K562 (cell line): ENCODE measurements around the gene SCAPER. TPM values are rescaled to one million over a fixed set of nuclear protein-coding genes. Genes with fewer than 3 reads are reported as not detected.

Experiments used
- ATAC-seq: fragments of 200-7000 bp; cut with Tn5 transposase; 3 replicates; pipeline ENCODE4 v1.9.1; 2020; ENCODE audit warnings: moderate library complexity
- BruUV-seq: library from RNA; stranded (reverse); fragments of 400-500 nt; replicated peaks from 2 replicates; lab custom pipeline; 2021; lab: Mats Ljungman, UMichigan
- CTCF ChIA-PET: fragments of 300-600 bp; formaldehyde crosslinking; extraction: SDS; loops from one replicate; lab custom pipeline; 2021; ENCODE audit warnings: low intra/inter-chr PET ratio; lab: Yijun Ruan, JAX
- POLR2A ChIA-PET: fragments of 300-600, 350-650 bp; sonication (Branson Sonifier 250); formaldehyde crosslinking; extraction: SDS; loops from one replicate; lab custom pipeline; 2021; ENCODE audit warnings: antibody characterized with exemption, inconsistent platforms; lab: Yijun Ruan, JAX
- DNase-seq, 4 experiments: peaks; one replicate each; pipeline versions ENCODE4 v3.0.0 to v3.0.0-alpha.2; 2011 to 2018; ENCODE audit warnings: low spot score in 3 of 4, mixed read lengths in 3 of 4; ENCODE audit errors: extremely low read depth in 1 of 4
- FAIRE-seq: peaks from 2 replicates; lab custom pipeline; 2011; peaks lifted over from hg19 to GRCh38; lab: Jason Lieb, UNC
- H2AFZ ChIP-seq: 2 replicates; pipeline ENCODE4 v1.6.0; 2011; ENCODE audit warnings: low read depth, low read length, control low read depth, inconsistent platforms
- H3K27ac ChIP-seq: fragments of 200-600 bp; 3 replicates; pipeline ENCODE4 v1.8.0; 2011; ENCODE audit warnings: low read depth, mild to moderate bottlenecking, control low read depth, inconsistent platforms, low read length, moderate library complexity, mixed read lengths; ENCODE audit errors: extremely low read depth
- H3K27me3 ChIP-seq, 2 experiments: fragments of 300-600 bp in 1 of 2; 2 replicates in 1 of 2; 3 replicates in 1 of 2; pipeline versions ENCODE4 v1.6.0 to v1.8.0; 2011; ENCODE audit warnings: inconsistent platforms in 2 of 2, low read length in 2 of 2, mild to moderate bottlenecking in 1 of 2, mixed read lengths in 1 of 2, moderate library complexity in 1 of 2; ENCODE audit not compliant: control insufficient read depth in 2 of 2, insufficient read depth in 2 of 2
- H3K36me3 ChIP-seq: fragments of 300-600 bp; 3 replicates; pipeline ENCODE4 v1.8.0; 2011; ENCODE audit warnings: mild to moderate bottlenecking, low read length, inconsistent platforms; ENCODE audit not compliant: control insufficient read depth, insufficient read depth
- H3K4me1 ChIP-seq, 2 experiments: fragments of 200-600 bp in 1 of 2; replicated peaks in 1 of 2; 2 replicates in 1 of 2; 3 replicates in 1 of 2; pipeline versions ENCODE4 v1.5.1 to v1.8.0; 2011; ENCODE audit warnings: inconsistent platforms in 2 of 2, low read length in 2 of 2, mild to moderate bottlenecking in 1 of 2, mixed read lengths in 1 of 2, moderate library complexity in 1 of 2; ENCODE audit not compliant: control insufficient read depth in 2 of 2, insufficient read depth in 2 of 2
- H3K4me2 ChIP-seq: 2 replicates; pipeline ENCODE4 v1.6.1; 2011; ENCODE audit warnings: low read length, control low read depth, inconsistent platforms, mixed read lengths; ENCODE audit not compliant: insufficient read depth
- H3K4me3 ChIP-seq: fragments of 200-600 bp; sonication (generic), shearing (Covaris generic); 2 replicates; pipeline ENCODE4 v1.5.1; 2016; ENCODE audit warnings: control low read depth, inconsistent platforms
- H3K79me2 ChIP-seq: fragments of 200-600 bp; 3 replicates; pipeline ENCODE4 v1.8.0; 2011; ENCODE audit warnings: low read length, inconsistent platforms; ENCODE audit not compliant: control insufficient read depth, insufficient read depth
- H3K9ac ChIP-seq, 2 experiments: 2 replicates each; pipeline versions ENCODE4 v1.6.0 to v1.6.1; 2011; ENCODE audit warnings: low read depth in 2 of 2, low read length in 2 of 2, control low read depth in 1 of 2, inconsistent platforms in 1 of 2, mild to moderate bottlenecking in 1 of 2, mixed read lengths in 1 of 2; ENCODE audit not compliant: insufficient read depth in 1 of 2
- H3K9me1 ChIP-seq: one replicate; pipeline ENCODE4 v1.6.0; 2011; ENCODE audit warnings: inconsistent platforms, mild to moderate bottlenecking, low read length, moderate library complexity; ENCODE audit not compliant: control insufficient read depth, insufficient read depth
- H3K9me3 ChIP-seq: replicated peaks from 2 replicates; pipeline ENCODE4 v1.5.1; 2011; ENCODE audit warnings: low read depth, low read length, inconsistent platforms; ENCODE audit not compliant: control insufficient read depth, insufficient read depth
- H4K20me1 ChIP-seq: replicated peaks from 2 replicates; pipeline ENCODE4 v1.6.1; 2011; ENCODE audit warnings: low read length, inconsistent platforms, mixed read lengths; ENCODE audit not compliant: control insufficient read depth, insufficient read depth
- ARNT ChIP-seq, 2 experiments: fragments of 450-650 bp; IDR thresholded peaks; 2 replicates each; pipeline ENCODE4 v1.6.1; 2016; ENCODE audit warnings: mild to moderate bottlenecking in 1 of 2
- FOXJ2 ChIP-seq: fragments of 200-800 bp; sonication (Bioruptor generic); IDR thresholded peaks from 2 replicates; pipeline ENCODE4 v1.6.1; 2016; ENCODE audit warnings: missing genetic modification characterization, missing compliant biosample characterization
- FOXP1 ChIP-seq: sonication (generic); formaldehyde crosslinking; IDR thresholded peaks from 2 replicates; pipeline ENCODE4 v1.8.0; 2022; ENCODE audit warnings: mild to moderate bottlenecking, missing genetic modification reagents
- FOXP4 ChIP-seq: sonication (generic); formaldehyde crosslinking; IDR thresholded peaks from 2 replicates; pipeline ENCODE4 v1.8.0; 2022; ENCODE audit warnings: mild to moderate bottlenecking, missing genetic modification reagents, borderline replicate concordance
- GATAD2B ChIP-seq: fragments of 450-650 bp; IDR thresholded peaks from 2 replicates; pipeline ENCODE4 v1.6.1; 2017; ENCODE audit warnings: mild to moderate bottlenecking, borderline replicate concordance
- HBP1 ChIP-seq: fragments of 450-650 bp; formaldehyde crosslinking; IDR thresholded peaks from 2 replicates; pipeline ENCODE4 v1.4.0; 2022; ENCODE audit warnings: missing genetic modification characterization
- MXI1 ChIP-seq: IDR thresholded peaks from 2 replicates; pipeline ENCODE4 v1.6.1; 2011; ENCODE audit warnings: low read depth, mild to moderate bottlenecking, improper control_type of control experiment, low read length
- NR1H2 ChIP-seq: sonication (generic); formaldehyde crosslinking; IDR thresholded peaks from 2 replicates; pipeline ENCODE4 v1.4.0; 2020; ENCODE audit warnings: mild to moderate bottlenecking, missing genetic modification reagents
- POLR3G ChIP-seq: IDR thresholded peaks from 2 replicates; pipeline ENCODE4 v1.6.1; 2011; ENCODE audit not compliant: insufficient read length, insufficient replicate concordance; ENCODE audit errors: extremely low read depth
- SETDB1 ChIP-seq: IDR thresholded peaks from one replicate; pipeline ENCODE4 v1.6.1; 2012; ENCODE audit warnings: low read length, control low read depth, inconsistent platforms
- TFE3 ChIP-seq: fragments of 450-650 bp; formaldehyde crosslinking; IDR thresholded peaks from 2 replicates; pipeline ENCODE4 v1.4.0; 2020; ENCODE audit warnings: mild to moderate bottlenecking, mixed read lengths
- ZBTB1 ChIP-seq: sonication (generic); formaldehyde crosslinking; IDR thresholded peaks from 2 replicates; pipeline ENCODE4 v1.8.1; 2023; ENCODE audit warnings: missing genetic modification reagents, low read depth, mild to moderate bottlenecking, borderline replicate concordance
- ZFP91 ChIP-seq: sonication (generic); formaldehyde crosslinking; IDR thresholded peaks from 2 replicates; pipeline ENCODE4 v1.8.0; 2022; ENCODE audit warnings: mild to moderate bottlenecking, missing genetic modification reagents
- ZNF124 ChIP-seq: sonication (generic); formaldehyde crosslinking; IDR thresholded peaks from 2 replicates; pipeline ENCODE4 v1.8.1; 2022; ENCODE audit warnings: missing genetic modification reagents
- ZNF507 ChIP-seq: conservative IDR thresholded peaks from 2 replicates; pipeline ENCODE4 v1.6.1; 2017; ENCODE audit warnings: missing genetic modification characterization, missing compliant biosample characterization
- ZNF764 ChIP-seq: fragments of 250-450 bp; sonication (Bioruptor Pico); IDR thresholded peaks from 2 replicates; pipeline ENCODE4 v1.4.0; 2020; ENCODE audit warnings: low read depth, mild to moderate bottlenecking, moderate library complexity
- ZNF77 ChIP-seq: fragments of 250-450 bp; sonication (Bioruptor Pico); IDR thresholded peaks from 2 replicates; pipeline ENCODE4 v1.5.0; 2020
- in situ Hi-C: fragments of 300-500 bp; cut with MboI; formaldehyde crosslinking; loops from 4 replicates; pipeline ENCODE4 v1.15.0; 2018; ENCODE audit warnings: inconsistent platforms, mixed read lengths
- intact Hi-C: fragments of 100-400 bp; cut with micrococcal nuclease; formaldehyde crosslinking; loops from 2 replicates; pipeline ENCODE4 v1.14.2; 2022
- polyA plus RNA-seq, 8 experiments: library from polyadenylated mRNA; depleted of rRNA in 4 of 8; stranded (reverse) in 5 of 8; unstranded in 3 of 8; fragments of >200 nt; fragmentation: Nextera tagmentation in 2 of 8; fragmentation: Illumina TruSeq in 1 of 8; extraction: Ambion mirVana in 2 of 8; extraction: Trizol in 1 of 8; gene quantifications; 2 replicates each; pipeline versions ENCODE4 v1.2.1 to v1.2.3, GENCODE V29; 2011 to 2014; ENCODE audit warnings: inconsistent platforms in 1 of 8, missing spikeins in 1 of 8
- total RNA-seq, 7 experiments: library from RNA; depleted of rRNA in 6 of 7; stranded (reverse); fragments of >200 nt in 6 of 7; fragmentation: Illumina TruSeq in 2 of 7; extraction: Trizol in 2 of 7; gene quantifications; 2 replicates each; pipeline versions ENCODE4 v1.2.1 to v1.2.3, GENCODE V29; 2011 to 2021; ENCODE audit warnings: low replicate concordance in 1 of 7

SCAPER gene
- total and polyA plus RNA-seq, 9 of the 15 experiments (the other 6 are each of a cell fraction or from before 2014, with no cell fraction given), result 1.3 to 5.7 (median 3.2) TPM

GRCh38 chr15:76644646-76645045 lies 260.5 kb downstream of the SCAPER start (continued):
- no peak for TF ChIP-seq ZNF764 (CRISPR knock-in tag)
- no peak for TF ChIP-seq ZNF77 (CRISPR knock-in tag)
- TF ChIP-seq POLR3G, result no peak
- no peak for TF ChIP-seq ZFP91
- no peak for TF ChIP-seq SETDB1

GRCh38 chr15:76642671-76643070 lies 262.5 kb downstream of the SCAPER start:
- intact Hi-C loops, result no loop called here
- POLR2A ChIA-PET, result no interaction called here
- TF ChIP-seq FOXJ2 (tag) (no peak), FOXP4 (CRISPR knock-in tag) (no peak), MXI1 (no peak), GATAD2B (no peak), NR1H2 (CRISPR knock-in tag) (no peak), ARNT (IDR thresholded peaks at IDR 0.05) (no peak), ZNF507 (tag) (no peak), FOXP1 (CRISPR knock-in tag) (no peak), ZNF124 (CRISPR knock-in tag) (no peak), HBP1 (CRISPR knock-in tag) (no peak), TFE3 (CRISPR knock-in tag) (no peak), ZBTB1 (CRISPR knock-in tag) (no peak)

More at GRCh38 chr15:76642671-76643070, 262.5 kb downstream of the SCAPER start:
- H3K4me2 ChIP-seq, result no peak overlapping the region
- no peak overlapping the region for H3K27ac ChIP-seq
- no peaks in the 10 kb centered on the region for H3K9me1 ChIP-seq
- no peak overlapping the region for H2AFZ ChIP-seq
- in situ Hi-C loops, result no loop called here
- no peak for DNase-seq
- H3K36me3 ChIP-seq, result no peaks in the 10 kb centered on the region
- H3K79me2 ChIP-seq, result no peaks in the 10 kb centered on the region
- CTCF ChIA-PET, result no interaction called here
- no TSS peak for BruUV-seq
- no peak overlapping the region for H3K9ac ChIP-seq
- no peak overlapping the region for H3K4me3 ChIP-seq
- no peaks in the 10 kb centered on the region for H3K4me1 ChIP-seq
- no peaks in the 10 kb centered on the region for H3K27me3 ChIP-seq
- ATAC-seq, result no peak
- H4K20me1 ChIP-seq, result no peaks in the 10 kb centered on the region
- no peak for FAIRE-seq
- H3K9me3 ChIP-seq, result no peaks in the 10 kb centered on the region
